ENCODE data around the gene BCL10.
"Not testable (repeated sequence)": the region's sequence is repeated elsewhere in the genome, so short reads cannot be mapped to it uniquely, and the experiment has no call there.

Gene BCL10

GRCh38 chr1:85262985-85263384 lies 13.4 kb downstream of the BCL10 start:
- DNase-seq: no peak

- DNase-seq: no peak
Observed at GRCh38 chr1:85259912-85260274, 16.5 kb downstream of the BCL10 start.

- peak; percentile 97 for DNase-seq
Observed at GRCh38 chr1:85259118-85259911, 17.1 kb downstream of the BCL10 start, which contains the start of gene C1orf52. TSS of gene C1orf52 (minus strand) at chr1:85259662. CDS start at chr1:85259633, 29 bp downstream.

- no peak for DNase-seq
Observed at GRCh38 chr1:85258536-85259117, 17.8 kb downstream of the BCL10 start.

GRCh38 chr1:85249042-85249441 lies 27.4 kb downstream of the BCL10 start:
- not testable (repeated sequence) for DNase-seq

- DNase-seq: no peak
Observed at GRCh38 chr1:85245891-85246290, 30.5 kb downstream of the BCL10 start.

- no peak for DNase-seq
Observed at GRCh38 chr1:85245456-85245855, 31.0 kb downstream of the BCL10 start.

- DNase-seq: no peak
Observed at GRCh38 chr1:85244271-85245061, 32.0 kb downstream of the BCL10 start.

- DNase-seq: no peak
Observed at GRCh38 chr1:85243372-85243771, 33.1 kb downstream of the BCL10 start.

- DNase-seq: no peak
Observed at GRCh38 chr1:85240643-85241042, 35.8 kb downstream of the BCL10 start.

- DNase-seq: no peak
Observed at GRCh38 chr1:85240174-85240601, 36.2 kb downstream of the BCL10 start.

- no peak for DNase-seq
Observed at GRCh38 chr1:85237613-85238012, 38.8 kb downstream of the BCL10 start.

GRCh38 chr1:85230305-85230977 lies 46.0 kb downstream of the BCL10 start:
- no peak for DNase-seq

GRCh38 chr1:85229574-85230097 lies 46.8 kb downstream of the BCL10 start:
- no peak for DNase-seq

- no peak for DNase-seq
Observed at GRCh38 chr1:85228972-85229371, 47.5 kb downstream of the BCL10 start.

- no peak for DNase-seq
Observed at GRCh38 chr1:85225624-85226380, 50.6 kb downstream of the BCL10 start.

GRCh38 chr1:85224734-85225623 lies 51.5 kb downstream of the BCL10 start:
- no peak for DNase-seq

- DNase-seq: no peak
Observed at GRCh38 chr1:85224295-85224694, 52.1 kb downstream of the BCL10 start.

GRCh38 chr1:85223334-85223733 lies 53.1 kb downstream of the BCL10 start:
- DNase-seq: no peak

- no peak for DNase-seq
Observed at GRCh38 chr1:85220756-85221201, 55.7 kb downstream of the BCL10 start.

All from activated CD4-positive, alpha-beta T cell treated with anti-CD3 and anti-CD28 coated beads for 1 hour (primary cell).